NCI-H82 treated with DMSO at 0.1 percent for 48 hours (cell line): ENCODE data around the gene NRP2.

Experiments
- DNase-seq: peaks from one replicate; lab custom pipeline; 2025; ENCODE audit not compliant: unreplicated experiment; lab: John Stamatoyannopoulos, UW

Gene NRP2, protein sequence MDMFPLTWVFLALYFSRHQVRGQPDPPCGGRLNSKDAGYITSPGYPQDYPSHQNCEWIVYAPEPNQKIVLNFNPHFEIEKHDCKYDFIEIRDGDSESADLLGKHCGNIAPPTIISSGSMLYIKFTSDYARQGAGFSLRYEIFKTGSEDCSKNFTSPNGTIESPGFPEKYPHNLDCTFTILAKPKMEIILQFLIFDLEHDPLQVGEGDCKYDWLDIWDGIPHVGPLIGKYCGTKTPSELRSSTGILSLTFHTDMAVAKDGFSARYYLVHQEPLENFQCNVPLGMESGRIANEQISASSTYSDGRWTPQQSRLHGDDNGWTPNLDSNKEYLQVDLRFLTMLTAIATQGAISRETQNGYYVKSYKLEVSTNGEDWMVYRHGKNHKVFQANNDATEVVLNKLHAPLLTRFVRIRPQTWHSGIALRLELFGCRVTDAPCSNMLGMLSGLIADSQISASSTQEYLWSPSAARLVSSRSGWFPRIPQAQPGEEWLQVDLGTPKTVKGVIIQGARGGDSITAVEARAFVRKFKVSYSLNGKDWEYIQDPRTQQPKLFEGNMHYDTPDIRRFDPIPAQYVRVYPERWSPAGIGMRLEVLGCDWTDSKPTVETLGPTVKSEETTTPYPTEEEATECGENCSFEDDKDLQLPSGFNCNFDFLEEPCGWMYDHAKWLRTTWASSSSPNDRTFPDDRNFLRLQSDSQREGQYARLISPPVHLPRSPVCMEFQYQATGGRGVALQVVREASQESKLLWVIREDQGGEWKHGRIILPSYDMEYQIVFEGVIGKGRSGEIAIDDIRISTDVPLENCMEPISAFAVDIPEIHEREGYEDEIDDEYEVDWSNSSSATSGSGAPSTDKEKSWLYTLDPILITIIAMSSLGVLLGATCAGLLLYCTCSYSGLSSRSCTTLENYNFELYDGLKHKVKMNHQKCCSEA

DNA sequence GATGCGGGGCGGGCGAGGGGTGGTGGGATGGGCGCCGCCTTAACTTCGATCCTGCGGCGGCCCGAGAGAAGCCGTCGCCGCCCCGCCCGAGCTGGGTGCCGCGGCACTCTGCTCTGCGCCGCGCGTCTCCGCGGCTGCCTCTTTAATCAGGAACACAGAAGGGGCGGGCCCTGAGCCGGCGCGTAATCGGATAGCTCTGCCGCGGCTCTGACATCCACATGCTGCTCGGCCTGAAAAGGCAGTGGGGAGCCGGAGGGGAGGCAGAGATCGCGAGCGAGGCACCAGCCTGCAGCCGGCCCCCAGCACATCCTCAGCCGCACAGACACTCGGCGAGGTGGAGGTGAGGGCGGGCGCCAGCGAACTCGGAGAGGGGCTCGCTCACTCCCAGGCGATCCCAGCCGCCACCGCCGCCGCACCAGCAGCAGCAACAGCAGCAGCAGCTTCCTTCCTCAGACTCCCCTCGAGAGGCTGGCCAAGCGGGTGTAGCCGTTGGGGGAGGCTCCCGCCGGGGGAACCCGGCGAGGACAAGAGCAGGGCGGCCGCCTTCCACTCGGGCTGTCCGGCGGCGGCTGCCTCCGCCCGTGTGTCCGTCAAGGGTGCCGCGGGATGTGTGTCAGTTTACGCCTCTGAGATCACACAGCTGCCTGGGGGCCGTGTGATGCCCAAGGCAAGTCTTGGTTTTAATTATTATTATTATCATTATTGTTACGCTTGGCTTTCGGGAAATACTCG, at the start of gene NRP2:
Gene NRP2 (plus strand): TSS at position 263 of the 732 bp plus-strand sequence. CDS start 790 bp downstream, outside the sequence.
- DNase-seq = peak; percentile 81

DNA sequence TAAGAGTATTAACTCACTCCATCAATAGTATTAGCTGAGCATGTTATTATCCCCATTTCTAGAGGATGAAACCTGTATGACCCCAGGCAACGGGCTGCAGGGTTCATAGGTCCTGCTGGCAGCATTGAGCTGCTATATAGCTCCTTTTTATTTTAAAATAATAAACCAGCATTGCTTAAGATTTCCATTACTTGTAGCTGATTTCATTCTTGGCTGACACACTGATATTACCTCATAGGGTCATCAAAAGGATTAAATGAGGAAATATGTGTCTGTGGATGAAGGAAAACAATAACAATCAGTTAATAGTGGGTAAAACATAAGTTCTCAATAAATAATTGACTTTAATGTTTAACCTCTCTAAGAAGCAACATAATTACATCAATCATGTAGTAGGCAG, 48.3 kb upstream of the NRP2 start:
- DNase-seq = no peak

DNA sequence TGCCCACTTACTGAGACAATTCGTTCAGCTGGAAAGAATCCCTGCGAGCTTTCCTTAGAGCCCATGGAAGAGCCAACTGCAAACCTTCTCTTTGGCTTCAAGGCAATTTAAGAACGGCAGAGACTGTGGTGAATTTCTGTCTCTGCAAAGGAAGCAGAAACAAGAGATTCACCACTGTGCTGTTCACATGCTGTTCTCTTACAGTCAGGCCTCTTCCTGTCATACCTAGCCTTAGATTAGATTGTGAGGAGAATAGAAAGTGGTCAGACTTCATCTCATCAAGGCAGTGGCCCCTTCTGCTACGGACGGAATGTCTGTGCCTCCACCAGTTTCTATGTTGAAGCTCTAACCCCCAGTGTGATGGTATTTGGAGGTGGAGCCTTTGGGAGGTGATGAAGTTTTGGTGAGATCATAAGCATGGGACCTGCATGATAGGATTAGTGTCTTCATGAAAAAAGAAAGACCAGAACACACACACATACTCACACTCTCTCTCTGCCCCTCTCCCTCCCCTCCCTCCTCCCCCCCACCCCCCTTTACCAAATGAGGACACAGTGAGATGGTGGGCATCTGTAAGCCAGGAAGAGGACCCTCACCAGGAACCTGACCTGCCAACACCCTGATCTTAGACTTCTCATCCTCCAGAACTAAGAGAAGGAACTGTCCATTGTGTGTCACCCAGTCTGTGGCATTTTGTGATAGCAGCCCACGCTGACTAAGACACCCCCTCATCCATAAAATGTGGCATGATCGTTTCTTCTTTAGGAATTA, 45.6 kb upstream of the NRP2 start:
- DNase-seq = no peak

DNA sequence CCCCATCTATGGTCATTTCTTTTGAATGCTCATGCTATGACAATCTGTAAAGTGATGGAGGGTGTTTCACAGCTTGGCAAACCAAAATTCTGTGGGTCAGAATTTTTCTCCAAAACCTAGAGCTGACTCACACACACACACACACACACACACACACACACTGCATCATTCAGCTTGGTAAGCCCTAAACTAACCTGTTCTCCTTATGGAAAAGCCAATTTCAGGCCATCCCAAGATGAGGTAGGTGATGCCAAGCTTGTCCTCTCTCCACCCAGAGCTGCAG, 45.0 kb upstream of the NRP2 start:
- no peak for DNase-seq

DNA sequence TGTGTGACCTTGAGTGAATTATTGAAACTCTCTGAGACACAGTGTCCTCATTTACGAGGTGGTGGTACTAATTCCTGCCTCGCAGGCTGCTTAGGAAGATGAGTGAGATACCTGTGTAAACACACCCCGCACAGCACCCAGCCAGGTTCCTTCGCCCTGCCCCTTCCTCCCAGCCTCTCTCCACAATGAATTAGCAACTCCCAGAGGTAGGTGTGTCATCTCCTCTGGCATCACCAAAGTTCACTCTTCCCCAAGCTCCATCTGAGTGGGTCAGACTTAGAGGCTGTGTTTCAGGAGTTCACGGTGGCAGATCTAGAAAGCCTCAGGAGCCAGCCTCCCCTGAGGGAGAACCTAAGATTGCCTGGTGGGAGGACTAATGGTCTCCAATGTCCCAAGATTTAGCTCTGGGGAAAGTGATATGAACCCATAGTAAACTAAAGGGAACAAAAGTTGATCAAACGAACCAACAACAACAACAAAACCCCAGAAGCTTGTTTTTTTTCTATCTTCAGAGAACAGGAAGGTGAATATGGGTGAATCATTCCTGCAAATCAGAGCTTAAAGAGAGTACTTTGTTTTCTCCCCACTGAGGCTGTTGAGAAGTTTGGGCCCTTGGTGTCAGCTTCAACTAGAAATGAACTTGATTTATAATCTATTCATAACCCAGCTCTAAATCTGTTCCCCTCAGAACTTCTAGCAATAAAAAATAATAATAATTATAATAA, 44.4 kb upstream of the NRP2 start:
- DNase-seq = no peak

DNA sequence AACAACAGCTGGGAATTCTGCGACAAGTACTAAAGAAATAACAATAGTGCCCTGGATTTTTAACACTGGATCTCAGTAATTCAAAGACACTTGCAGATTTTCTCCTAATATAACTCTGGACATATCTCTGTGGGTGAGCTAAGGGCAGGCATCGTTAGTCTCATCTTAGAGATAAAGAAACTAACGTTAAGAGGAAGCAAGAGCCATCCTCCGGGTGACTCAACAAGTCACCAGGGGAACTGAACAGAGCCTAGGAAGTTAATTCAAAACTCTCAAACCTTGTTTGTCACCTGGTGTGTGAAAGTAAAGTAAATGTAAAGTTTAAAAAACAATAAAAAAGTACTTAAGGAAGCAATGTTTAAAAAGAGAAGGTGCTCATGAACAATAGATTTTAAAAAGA, 41.6 kb upstream of the NRP2 start:
- no peak for DNase-seq

DNA sequence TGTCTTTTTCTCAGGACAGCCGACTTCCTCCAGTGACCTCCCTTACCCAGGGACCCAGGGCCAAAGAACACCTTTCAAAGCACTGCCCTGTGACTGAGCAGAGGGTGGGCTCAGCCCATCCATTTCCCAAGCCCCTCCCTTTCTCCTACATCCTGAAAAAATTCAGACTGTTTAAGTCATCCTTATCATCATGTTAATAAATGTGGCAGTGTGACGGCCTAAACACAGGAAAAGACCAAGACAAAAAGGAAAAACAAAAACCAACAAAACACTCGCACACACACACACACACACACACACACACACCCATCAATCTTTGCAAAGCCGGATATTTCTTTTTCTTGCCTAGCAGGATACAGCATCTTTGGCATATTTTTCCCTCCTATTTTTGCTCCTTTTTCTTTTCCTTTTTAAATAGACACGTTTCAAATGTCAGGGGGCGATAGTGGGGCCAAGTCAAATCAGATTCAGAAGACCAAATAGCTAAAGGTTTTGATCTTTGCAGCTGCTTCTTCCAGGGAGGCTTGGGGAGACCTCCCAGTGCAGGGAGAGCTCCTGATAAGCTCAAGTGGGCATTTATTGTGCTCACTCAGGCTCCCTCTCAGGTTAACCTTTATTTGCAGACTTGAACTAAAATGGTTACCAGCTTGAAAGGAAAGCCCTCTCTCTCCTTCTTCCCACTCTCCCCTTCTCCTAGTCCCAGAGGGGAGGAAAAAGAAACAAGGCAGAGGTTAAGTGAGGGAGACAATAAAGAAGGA, 39.5 kb upstream of the NRP2 start:
- no peak for DNase-seq

DNA sequence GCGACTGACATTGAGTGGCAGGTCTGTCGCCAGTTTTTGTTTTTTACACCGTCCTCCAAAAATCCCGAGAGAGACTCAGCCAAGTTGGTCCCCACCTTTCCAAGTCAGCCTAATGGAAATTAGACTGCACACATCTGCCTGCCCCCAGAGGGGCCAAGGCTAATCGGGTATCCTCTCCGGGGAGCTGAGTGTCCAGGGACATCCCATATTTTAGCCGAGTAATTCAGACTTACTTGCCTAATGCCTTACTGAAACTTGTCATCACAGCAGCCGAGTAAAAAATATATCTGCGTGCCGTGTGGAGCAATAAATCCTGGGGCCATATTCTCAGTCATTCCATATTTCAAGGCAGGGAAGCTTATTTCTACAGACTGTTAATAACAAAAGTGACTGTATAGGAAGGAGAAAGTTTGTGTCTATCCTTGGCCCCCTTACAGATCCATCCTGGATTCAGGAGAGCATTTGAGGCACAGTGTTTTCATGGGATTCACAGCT, 38.9 kb upstream of the NRP2 start:
- DNase-seq = no peak

DNA sequence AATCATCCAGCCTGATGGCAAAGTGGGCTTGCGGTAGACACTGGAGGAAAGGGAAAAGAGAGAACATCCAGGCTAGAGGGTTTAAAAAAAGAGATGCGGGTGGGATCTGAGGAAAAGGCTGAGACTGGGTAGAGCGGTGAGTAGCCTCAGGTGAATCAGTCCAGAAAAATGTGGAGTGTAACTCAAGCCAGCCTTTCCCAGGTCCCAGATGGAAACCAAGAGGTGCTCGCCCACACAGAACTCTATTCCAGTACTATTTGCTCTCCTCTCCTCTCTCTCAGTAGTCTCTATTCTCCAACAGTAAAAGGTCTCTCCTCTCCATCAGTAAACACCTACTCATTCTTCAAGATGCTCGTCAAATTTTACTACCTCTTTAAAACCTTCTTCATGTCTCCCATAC, 38.3 kb upstream of the NRP2 start:
- DNase-seq = no peak

DNA sequence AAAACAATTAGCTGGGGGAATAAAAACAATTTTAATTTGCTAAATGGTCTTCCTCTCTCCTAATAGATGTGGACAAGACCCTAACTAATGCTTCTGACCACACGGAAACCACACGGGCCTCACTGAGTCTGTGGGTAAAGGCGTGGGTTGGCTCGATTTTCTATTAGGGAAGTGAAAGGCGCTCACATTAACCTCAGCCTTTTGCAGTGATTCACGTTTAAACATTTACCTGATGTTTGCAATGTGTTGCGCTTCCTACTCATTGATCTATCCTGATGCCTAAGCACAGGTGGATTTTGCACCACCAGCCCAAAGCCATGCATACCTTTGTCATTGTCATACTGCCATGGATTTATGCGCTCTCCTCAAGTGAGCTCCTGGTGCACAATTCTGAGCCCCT, 35.6 kb upstream of the NRP2 start:
- DNase-seq = no peak

DNA sequence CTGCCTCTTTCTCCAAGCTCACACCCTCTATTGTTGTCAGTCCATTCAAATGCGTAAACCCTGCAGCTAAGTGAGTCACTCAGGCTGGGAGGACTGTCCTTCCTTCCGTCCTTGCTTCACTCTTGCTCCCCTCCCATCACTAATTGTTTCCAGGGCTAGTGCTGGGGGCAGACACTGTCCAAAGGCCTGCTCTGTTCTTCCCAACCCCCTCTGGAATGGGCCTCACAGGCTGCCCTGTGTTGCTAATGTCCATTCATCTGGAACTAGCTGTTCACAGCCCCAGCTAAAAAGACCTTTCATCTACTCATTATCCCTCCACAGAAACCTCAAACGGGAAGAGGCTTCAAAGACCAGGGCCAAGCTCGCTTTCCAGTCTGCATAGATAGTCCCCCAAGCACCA, 31.9 kb upstream of the NRP2 start:
- DNase-seq = no peak

DNA sequence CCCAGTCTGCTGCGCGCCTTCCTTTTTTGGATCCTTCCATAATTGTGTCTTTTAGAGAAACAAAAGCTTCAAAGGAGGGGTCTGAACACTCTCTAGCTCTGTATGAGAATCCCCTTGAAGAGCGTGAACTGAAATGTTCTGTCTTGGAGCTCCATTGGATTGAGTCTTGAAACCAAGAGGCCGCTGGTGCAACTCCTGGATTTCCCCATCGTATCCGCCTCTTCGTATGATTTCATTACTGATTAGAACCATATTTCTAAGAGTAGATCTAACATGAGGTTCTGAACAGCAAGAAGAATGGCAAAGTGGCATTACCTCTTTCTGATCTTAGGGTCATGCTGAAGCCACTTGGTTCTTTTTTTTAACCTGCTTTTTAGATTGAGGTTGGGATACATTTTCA, 31.4 kb upstream of the NRP2 start:
- DNase-seq = no peak

DNA sequence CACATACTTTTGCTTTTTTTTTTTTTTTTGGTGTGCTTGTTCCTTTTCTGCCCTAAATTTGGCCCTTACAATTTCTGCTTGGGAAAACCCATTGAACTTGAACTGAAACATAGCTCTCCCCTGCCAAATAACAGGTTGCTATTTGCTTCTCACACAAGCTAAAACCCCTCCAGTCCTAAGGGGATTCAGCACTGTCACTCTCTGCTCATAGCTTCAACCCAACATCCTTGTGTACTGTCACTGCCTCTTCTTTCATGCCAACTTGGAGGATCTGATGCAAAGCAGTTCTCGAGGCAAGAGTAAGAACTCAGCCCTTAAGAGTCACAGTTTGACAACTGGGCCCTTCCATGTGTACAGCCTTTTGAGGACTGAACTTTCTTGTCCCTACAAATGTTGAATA, 30.6 kb upstream of the NRP2 start:
- no peak for DNase-seq

DNA sequence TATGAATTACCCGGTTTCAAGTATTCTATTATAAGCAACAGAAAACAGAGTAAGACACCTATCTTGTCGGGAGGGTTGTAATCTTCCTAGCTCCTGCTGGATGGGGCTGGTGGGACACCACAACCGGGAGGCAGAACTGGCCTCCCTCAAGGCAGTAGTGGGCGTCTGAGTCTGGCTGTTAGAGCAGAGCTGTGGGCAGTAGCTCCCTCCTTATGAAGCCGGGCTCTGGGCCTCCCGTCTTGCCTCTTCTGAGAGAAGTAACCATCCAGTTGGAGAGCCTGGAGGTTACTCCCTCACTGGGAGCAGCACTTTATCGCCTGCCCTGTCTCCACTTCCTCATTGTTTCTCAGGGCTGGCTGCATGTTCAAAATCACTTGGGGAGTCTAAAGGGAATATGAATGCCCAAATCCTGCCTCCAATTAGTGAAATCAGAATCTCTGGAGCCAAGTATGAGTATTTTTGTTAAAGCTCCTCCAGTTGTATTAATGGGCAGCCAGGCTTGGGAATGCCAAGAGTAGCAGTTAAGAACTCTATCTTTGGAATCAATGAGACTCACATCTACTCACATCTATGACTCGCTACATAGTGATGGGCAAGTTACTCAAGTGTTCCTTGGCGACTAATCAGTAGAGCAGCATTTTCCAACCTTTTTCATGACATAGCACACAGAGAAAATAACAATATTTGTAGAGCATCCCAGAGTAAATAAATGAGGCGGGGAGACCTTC, 27.3 kb upstream of the NRP2 start:
- DNase-seq = no peak

DNA sequence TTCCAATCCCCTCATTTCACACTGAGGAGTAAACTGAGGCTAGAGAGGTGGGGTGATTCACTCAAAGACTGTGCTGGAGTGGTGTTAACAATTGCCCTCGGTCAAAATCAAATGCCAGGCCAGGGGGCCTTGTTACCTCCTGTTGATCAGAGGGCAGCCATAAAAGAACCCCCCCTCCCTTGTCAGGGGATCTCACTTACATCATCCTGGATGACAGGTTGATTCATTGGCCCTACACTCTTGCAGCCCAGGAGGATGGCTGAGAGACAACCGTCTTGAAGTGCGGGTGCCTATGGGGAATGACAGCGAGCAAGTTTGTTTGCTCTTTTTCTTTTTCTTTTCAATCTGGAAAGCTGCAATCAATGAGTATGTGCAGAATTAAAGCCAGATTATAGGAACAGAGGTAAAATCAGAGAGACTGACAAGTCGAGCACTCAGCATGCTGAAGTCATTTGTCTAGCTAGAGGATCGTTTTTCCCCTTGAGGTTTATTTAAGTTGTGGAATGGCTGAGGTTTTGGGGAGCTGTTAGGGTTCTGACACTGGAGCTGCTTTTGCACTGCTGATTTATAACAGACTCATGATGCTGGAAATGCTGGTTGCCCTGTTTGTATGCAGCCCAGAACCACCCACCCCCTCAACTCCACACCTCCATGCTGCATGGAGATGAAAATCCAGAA, 26.4 kb upstream of the NRP2 start:
- DNase-seq = no peak

DNA sequence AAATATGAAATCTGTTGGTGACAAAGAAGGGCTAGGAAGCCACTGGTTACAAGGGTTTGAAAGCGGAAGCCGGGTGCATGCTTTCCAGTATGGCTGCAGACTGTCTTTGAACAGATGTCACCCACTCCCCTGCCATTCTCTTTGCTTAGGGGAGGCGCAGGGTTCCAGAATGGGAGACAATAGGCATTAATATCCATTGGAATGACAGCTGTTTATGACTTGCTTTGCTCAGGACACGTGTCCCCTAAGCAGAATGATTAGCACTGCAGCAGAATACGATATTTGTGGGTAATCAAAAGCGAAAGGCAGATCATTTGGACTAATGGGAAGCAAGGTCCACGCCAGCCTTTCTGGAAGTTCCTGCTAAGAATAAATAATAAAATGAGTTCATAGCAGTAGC, 25.8 kb upstream of the NRP2 start:
- no peak for DNase-seq

DNA sequence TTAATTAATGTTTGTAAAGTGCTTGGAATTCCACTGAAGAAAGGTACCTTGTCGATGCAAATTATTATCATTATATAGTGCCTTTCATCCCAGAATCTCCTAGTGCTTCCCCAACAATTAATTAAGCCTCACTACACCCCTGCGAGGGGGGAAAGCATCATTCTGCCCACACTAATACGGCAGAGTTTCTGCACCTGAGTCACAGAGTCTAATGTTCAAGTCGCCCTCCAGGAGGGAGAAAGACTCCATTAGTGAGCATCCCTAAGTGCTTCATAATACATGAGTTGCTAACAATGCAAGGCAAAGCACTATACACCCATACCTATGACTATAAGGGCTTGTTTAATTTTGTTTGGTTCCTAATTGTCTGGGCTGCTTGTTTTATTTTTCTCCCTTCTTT, 25.4 kb upstream of the NRP2 start:
- no peak for DNase-seq

DNA sequence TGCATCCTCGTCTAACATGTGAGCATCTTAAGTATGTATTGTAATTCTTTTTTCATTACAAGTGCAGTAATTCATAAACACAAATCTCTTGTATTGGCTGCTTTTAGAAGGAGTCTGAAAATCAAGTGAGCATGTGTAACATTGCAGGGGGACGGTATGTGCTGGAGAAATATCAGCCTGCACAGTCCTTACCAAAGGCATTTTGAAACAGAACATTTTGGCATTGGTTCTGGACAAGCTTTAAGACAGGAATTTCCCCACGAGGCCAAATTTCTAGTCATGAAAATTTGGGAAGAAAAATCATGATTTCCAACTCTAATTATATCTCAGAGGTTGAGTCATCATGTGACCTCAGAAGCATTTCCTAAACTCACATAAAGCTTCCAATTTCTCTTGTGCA, 24.7 kb upstream of the NRP2 start:
- no peak for DNase-seq
